GM18858 (cell line): ENCODE data around the gene NUDT21.
"Not testable (repeated sequence)": the region's sequence is repeated elsewhere in the genome, so short reads cannot be mapped to it uniquely, and the experiment has no call there.

ENCODE experiments used
- ATAC-seq: cut with Tn5 transposase; IDR thresholded peaks from one replicate; pipeline ENCODE4 v1.9.1; 2021; ENCODE audit not compliant: unreplicated experiment

NUDT21 gene

GRCh38 chr16:56450986-56451752 is at the start of gene NUDT21, which contains the start of gene OGFOD1:
NUDT21 (minus strand) TSS chr16:56451332; CDS start chr16:56451202, 130 bp downstream.
OGFOD1 (plus strand) TSS chr16:56451554; CDS start chr16:56451613, 59 bp downstream.
- peak; percentile 93 for ATAC-seq

- no peak for ATAC-seq
Observed at GRCh38 chr16:56493815-56494214, 42.7 kb upstream of the NUDT21 start.

- no peak for ATAC-seq
Observed at GRCh38 chr16:56493126-56493525, 42.0 kb upstream of the NUDT21 start.

- no peak for ATAC-seq
Observed at GRCh38 chr16:56491657-56492261, 40.6 kb upstream of the NUDT21 start.

GRCh38 chr16:56488868-56489267 is 37.7 kb upstream of the NUDT21 start:
- not testable (repeated sequence) for ATAC-seq

- ATAC-seq, result no peak
Observed at GRCh38 chr16:56488035-56488434, 36.9 kb upstream of the NUDT21 start.

- no peak for ATAC-seq
Observed at GRCh38 chr16:56483394-56483793, 32.3 kb upstream of the NUDT21 start.

- no peak for ATAC-seq
Observed at GRCh38 chr16:56482683-56483236, 31.6 kb upstream of the NUDT21 start.

- no peak for ATAC-seq
Observed at GRCh38 chr16:56481468-56482122, 30.5 kb upstream of the NUDT21 start.

GRCh38 chr16:56480776-56481467 is 29.8 kb upstream of the NUDT21 start:
- ATAC-seq, result no peak

- no peak for ATAC-seq
Observed at GRCh38 chr16:56479469-56479868, 28.3 kb upstream of the NUDT21 start.

GRCh38 chr16:56478281-56479049 is 27.3 kb upstream of the NUDT21 start:
- ATAC-seq, result no peak

GRCh38 chr16:56477096-56477878 is 26.2 kb upstream of the NUDT21 start:
- ATAC-seq, result no peak

GRCh38 chr16:56475201-56475600 is 24.1 kb upstream of the NUDT21 start:
- no peak for ATAC-seq

GRCh38 chr16:56470666-56471065 is 19.5 kb upstream of the NUDT21 start:
- no peak for ATAC-seq

- no peak for ATAC-seq
Observed at GRCh38 chr16:56470232-56470631, 19.1 kb upstream of the NUDT21 start.

GRCh38 chr16:56469748-56470147 is 18.6 kb upstream of the NUDT21 start:
- ATAC-seq, result no peak

- ATAC-seq, result no peak
Observed at GRCh38 chr16:56468800-56469199, 17.7 kb upstream of the NUDT21 start.

- ATAC-seq, result no peak
Observed at GRCh38 chr16:56466344-56466743, 15.2 kb upstream of the NUDT21 start.
